Gastroesophageal sphincter (tissue), 4 donors: ENCODE data around the gene SATB2. TPM values are rescaled to one million over a fixed set of nuclear protein-coding genes. Genes with fewer than 3 reads are reported as not detected.

Experiments used
- ATAC-seq: fragments of 150-250 bp; one replicate; pipeline ENCODE4 v1.9.1; 2016; ENCODE audit warnings: mild to moderate bottlenecking, moderate library complexity
- H3K27ac ChIP-seq, 4 donors: fragments of 200-600 bp; sonication (generic) in 3 of 4; 1 replicate in 3 of 4; 2 replicates in 1 of 4; pipeline ENCODE4 v1.5.1; 2016 to 2019
- H3K27me3 ChIP-seq: fragments of 200-600 bp; sonication (generic); one replicate; pipeline ENCODE4 v1.5.1; 2019
- H3K36me3 ChIP-seq, 2 donors: fragments of 200-600 bp; sonication (generic); one replicate each; pipeline ENCODE4 v1.5.1; 2019; ENCODE audit warnings: control low read depth in 1 of 2
- H3K4me1 ChIP-seq, 3 donors: fragments of 200-600 bp; sonication (generic); 1 replicate in 2 of 3; 2 replicates in 1 of 3; pipeline ENCODE4 v1.5.1; 2016 to 2019; ENCODE audit warnings: control low read depth in 2 of 3
- H3K4me3 ChIP-seq, 2 donors: fragments of 200-600 bp; sonication (generic); one replicate each; pipeline ENCODE4 v1.5.1; 2019; ENCODE audit warnings: mild to moderate bottlenecking in 1 of 2, moderate library complexity in 1 of 2
- H3K9me3 ChIP-seq, 3 donors: fragments of 200-600 bp; sonication (generic); one replicate each; pipeline ENCODE4 v1.5.1; 2017 to 2019; ENCODE audit warnings: control low read depth in 2 of 3
- EP300 ChIP-seq: sonication (generic); formaldehyde crosslinking; IDR thresholded peaks from one replicate; pipeline ENCODE4 v1.6.1; 2017; ENCODE audit warnings: antibody characterized with exemption, mild to moderate bottlenecking
- POLR2A ChIP-seq, 2 donors: fragments of 450-650 bp; IDR thresholded peaks; one replicate each; pipeline ENCODE4 v1.6.1; 2017; ENCODE audit warnings: antibody characterized with exemption in 2 of 2, mild to moderate bottlenecking in 2 of 2, moderate library complexity in 1 of 2
- POLR2AphosphoS5 ChIP-seq: sonication (generic); formaldehyde crosslinking; IDR thresholded peaks from one replicate; pipeline ENCODE4 v1.6.1; 2017; ENCODE audit warnings: antibody characterized with exemption
- WGBS, 2 donors: methylation state at CpG; one replicate each; pipeline ENCODE4 v1.1.5; 2018; ENCODE audit warnings: low coverage in 1 of 2; 5-methylcytosine and 5-hydroxymethylcytosine counted together
- total RNA-seq, 4 donors: library from RNA; depleted of rRNA; stranded (reverse); fragments of >200 nt; gene quantifications; one replicate each; pipeline ENCODE4 v1.1.0, GENCODE V29; 2016
- TF ChIP-seq, protein P1 (sequence below), 4 experiments: fragments of 200-600 bp in 2 of 4; fragments of 450-650 bp in 2 of 4; sonication (generic) in 1 of 4; IDR thresholded peaks; one replicate each; pipeline ENCODE4 v1.5.1; 2017 to 2019; ENCODE audit warnings: antibody characterized with exemption in 4 of 4, mild to moderate bottlenecking in 2 of 4, moderate library complexity in 2 of 4

The SATB2 gene
- total RNA-seq, 4 donors from 2014 or later, result 2.2 to 6.7 (median 3.4) TPM

DNA sequence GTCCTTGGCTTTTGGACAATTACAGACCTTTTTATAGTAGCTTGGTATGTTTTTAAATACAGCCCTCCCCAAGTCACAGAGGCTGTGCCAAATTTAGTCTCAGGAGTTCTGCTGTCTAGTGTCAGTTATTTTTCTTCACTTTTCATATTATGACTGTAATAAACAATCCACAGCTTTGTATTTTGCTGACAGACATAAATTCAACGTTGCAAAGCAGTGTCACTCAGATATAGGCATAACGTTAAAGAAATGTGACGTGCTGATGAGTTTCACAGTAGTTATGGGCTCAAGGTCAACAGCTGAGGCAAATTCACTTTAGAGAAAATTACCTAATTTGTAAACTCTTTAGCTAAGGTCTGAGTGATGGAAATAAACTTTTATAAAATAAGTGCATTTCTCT is 151.6 kb downstream of the SATB2 start:
- peaks cover 0 to 8% of the 10 kb centered on the region in 2 donors for H3K36me3 ChIP-seq
- no peak overlapping the region for H3K4me3 ChIP-seq
- no peak overlapping the region for H3K27ac ChIP-seq
- no peaks in the 10 kb centered on the region for H3K4me1 ChIP-seq
- TF ChIP-seq POLR2A (IDR thresholded peaks at IDR 0.05), result no peak
- TF ChIP-seq, protein P1, sequence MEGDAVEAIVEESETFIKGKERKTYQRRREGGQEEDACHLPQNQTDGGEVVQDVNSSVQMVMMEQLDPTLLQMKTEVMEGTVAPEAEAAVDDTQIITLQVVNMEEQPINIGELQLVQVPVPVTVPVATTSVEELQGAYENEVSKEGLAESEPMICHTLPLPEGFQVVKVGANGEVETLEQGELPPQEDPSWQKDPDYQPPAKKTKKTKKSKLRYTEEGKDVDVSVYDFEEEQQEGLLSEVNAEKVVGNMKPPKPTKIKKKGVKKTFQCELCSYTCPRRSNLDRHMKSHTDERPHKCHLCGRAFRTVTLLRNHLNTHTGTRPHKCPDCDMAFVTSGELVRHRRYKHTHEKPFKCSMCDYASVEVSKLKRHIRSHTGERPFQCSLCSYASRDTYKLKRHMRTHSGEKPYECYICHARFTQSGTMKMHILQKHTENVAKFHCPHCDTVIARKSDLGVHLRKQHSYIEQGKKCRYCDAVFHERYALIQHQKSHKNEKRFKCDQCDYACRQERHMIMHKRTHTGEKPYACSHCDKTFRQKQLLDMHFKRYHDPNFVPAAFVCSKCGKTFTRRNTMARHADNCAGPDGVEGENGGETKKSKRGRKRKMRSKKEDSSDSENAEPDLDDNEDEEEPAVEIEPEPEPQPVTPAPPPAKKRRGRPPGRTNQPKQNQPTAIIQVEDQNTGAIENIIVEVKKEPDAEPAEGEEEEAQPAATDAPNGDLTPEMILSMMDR (IDR thresholded peaks at IDR 0.05), result no peak
- no peak for TF ChIP-seq POLR2AphosphoS5
- TF ChIP-seq EP300, result no peak
- ATAC-seq, result no peak
- WGBS, 2 donors, result 47 to 74% methylated on average over 3 of the region's 3 CpGs
- no peaks in the 10 kb centered on the region for H3K9me3 ChIP-seq
- H3K27me3 ChIP-seq, result no peaks in the 10 kb centered on the region

DNA sequence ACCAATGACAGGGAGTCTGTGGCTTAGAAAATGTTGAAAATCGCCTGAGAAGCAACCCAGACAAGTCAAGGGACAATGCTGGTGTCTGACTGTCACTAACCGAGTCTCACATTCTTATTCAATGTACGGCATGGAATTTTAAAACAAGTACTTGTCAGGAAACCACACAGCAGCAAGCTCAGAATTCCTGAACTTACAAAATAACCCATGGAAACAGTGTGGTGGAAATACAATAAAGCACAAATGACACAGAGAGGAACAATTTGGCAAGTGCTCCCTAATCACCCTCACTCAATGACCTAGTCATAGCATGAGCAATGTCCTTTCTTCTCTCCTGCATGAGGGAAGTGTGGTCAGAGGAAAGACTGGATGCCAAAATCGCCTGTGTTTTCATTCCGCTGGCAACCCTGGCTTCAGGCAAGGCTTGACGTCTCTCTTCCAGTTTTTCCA is 154.0 kb downstream of the SATB2 start:
- Histone ChIP-seq H3K27me3 (no peaks in the 10 kb centered on the region), H3K27ac (no peak overlapping the region), H3K4me1 (no peaks in the 10 kb centered on the region), H3K9me3 (no peaks in the 10 kb centered on the region), H3K4me3 (no peak overlapping the region), H3K36me3 (peaks cover 0 to 6% of the 10 kb centered on the region in 2 donors)
- TF ChIP-seq, protein P1 (IDR thresholded peaks at IDR 0.05), result no peak
- TF ChIP-seq EP300, result no peak
- TF ChIP-seq POLR2AphosphoS5, result no peak
- ATAC-seq, result no peak
- 63 to 74% methylated on average over 4 to 6 of the region's 6 CpGs for WGBS, 2 donors

DNA sequence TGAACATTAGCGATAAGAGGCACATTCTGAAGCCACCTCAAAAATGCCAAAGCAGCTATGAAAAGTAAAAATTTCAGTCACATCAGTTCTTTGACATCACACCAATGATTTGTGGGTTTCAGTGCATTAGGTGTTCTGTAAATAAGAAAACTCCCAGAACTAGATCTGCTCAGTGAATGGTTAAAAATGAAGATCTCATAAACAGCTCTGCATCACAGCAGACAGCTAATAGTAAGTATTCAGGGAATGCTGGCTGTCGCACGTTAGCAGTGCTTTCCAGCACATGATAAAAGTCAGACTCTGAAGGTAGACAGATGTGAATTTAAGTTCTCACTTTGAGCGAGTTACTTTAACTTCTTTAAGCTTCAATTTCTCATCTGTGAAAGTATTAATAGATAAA is 154.9 kb downstream of the SATB2 start:
- no peak for ATAC-seq
- H3K4me3 ChIP-seq, result no peak overlapping the region
- TF ChIP-seq, protein P1 (IDR thresholded peaks at IDR 0.05), result no peak
- TF ChIP-seq EP300 (no peak), POLR2AphosphoS5 (no peak), POLR2A (IDR thresholded peaks at IDR 0.05) (no peak)
- H3K27ac ChIP-seq, result no peak overlapping the region
- H3K4me1 ChIP-seq, result no peaks in the 10 kb centered on the region
- no peaks in the 10 kb centered on the region for H3K36me3 ChIP-seq
- H3K27me3 ChIP-seq, result no peaks in the 10 kb centered on the region
- H3K9me3 ChIP-seq, result no peaks in the 10 kb centered on the region
- WGBS, 2 donors, result 28 to 57% methylated on average over 3 to 4 of the region's 4 CpGs

DNA sequence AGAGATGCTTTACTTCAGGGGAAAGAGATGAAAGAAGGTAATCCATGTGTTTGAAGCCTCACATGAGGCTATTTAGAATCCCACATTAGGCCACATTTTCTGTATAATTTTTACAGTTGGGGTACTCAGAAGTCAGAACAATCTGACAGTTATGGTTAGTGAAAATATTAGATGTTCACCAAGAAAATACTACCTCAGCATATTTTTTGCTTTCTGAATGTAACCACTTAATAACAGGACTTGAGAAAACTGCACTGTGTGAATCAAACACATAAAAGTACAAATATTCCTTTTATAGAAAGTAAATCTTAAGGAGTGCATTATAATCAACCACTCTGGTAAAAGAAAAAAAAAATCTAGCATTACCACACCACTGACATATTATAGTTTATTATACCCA is 169.3 kb downstream of the SATB2 start:
- no peaks in the 10 kb centered on the region for H3K27me3 ChIP-seq
- no peak for TF ChIP-seq POLR2AphosphoS5
- TF ChIP-seq, protein P1 (IDR thresholded peaks at IDR 0.05), result no peak
- no peak for TF ChIP-seq POLR2A (IDR thresholded peaks at IDR 0.05)
- TF ChIP-seq EP300, result no peak
- H3K4me3 ChIP-seq, result no peak overlapping the region
- peaks cover 0 to 5% (median 0%) of the 10 kb centered on the region in 3 donors for H3K9me3 ChIP-seq
- no peak for ATAC-seq
- no peaks in the 10 kb centered on the region for H3K36me3 ChIP-seq
- H3K27ac ChIP-seq, result no peak overlapping the region
- H3K4me1 ChIP-seq, result no peaks in the 10 kb centered on the region

DNA sequence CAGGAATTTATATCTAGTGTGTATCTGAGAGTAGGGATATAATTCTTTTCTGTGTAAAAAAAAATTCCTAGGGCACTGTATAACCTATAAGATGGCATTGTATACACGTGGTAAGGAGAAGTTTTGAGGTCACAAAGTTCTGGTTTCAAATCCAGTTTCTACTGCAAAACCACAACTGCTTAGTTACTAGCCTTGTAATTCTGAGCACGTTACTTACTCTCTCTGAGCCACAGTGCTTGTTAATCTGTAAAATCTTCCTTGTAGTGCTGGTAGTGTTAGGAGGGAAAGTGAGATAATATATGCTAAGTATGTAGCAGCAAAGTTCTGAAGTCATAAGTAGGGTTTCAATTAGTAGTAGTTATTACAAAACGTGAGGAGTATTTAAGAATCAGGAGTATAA is 175.4 kb downstream of the SATB2 start:
- Histone ChIP-seq H3K4me1 (no peaks in the 10 kb centered on the region), H3K4me3 (no peak overlapping the region), H3K27me3 (no peaks in the 10 kb centered on the region), H3K36me3 (no peaks in the 10 kb centered on the region), H3K9me3 (peaks cover 0 to 5% (median 0%) of the 10 kb centered on the region in 3 donors), H3K27ac (no peak overlapping the region)
- no peak for ATAC-seq
- 77 to 85% methylated on average over 3 of the region's 3 CpGs for WGBS, 2 donors
- TF ChIP-seq EP300 (no peak), POLR2AphosphoS5 (no peak), POLR2A (IDR thresholded peaks at IDR 0.05) (no peak)
- TF ChIP-seq, protein P1 (IDR thresholded peaks at IDR 0.05), result no peak
